ENCODE measurements around the gene EFR3B.

Gene EFR3B

GRCh38 chr2:25066455-25066854 is 24.6 kb downstream of the EFR3B start:
- Histone ChIP-seq H3K4me2 (ENCODE audit: low read length) (no peak overlapping the region), H2BK5ac (ENCODE audit: low read length) (no peak overlapping the region), H3K27me3 (ENCODE audit: insufficient read depth, low read length, poor library complexity) (no peaks in the 10 kb centered on the region), H3K18ac (ENCODE audit: low read length) (no peak overlapping the region), H4K5ac (ENCODE audit: low read length) (no peak overlapping the region), H4K8ac (ENCODE audit: low read depth, low read length) (no peak overlapping the region), H3K79me2 (ENCODE audit: control insufficient read depth, insufficient read depth, low read length) (no peaks in the 10 kb centered on the region), H3K4me3 (ENCODE audit: low read length) (no peak overlapping the region), H2AK5ac (ENCODE audit: low read length) (no peak overlapping the region), H2BK15ac (replicated peaks; ENCODE audit: low read depth) (no peak overlapping the region), H3K4me1 (ENCODE audit: control insufficient read depth, low read depth, low read length) (no peaks in the 10 kb centered on the region), H3K56ac (ENCODE audit: low read length) (no peak overlapping the region), H3K4ac (ENCODE audit: low read depth, low read length) (no peak overlapping the region), H2BK120ac (ENCODE audit: low read depth, low read length) (no peak overlapping the region), H3K9ac (ENCODE audit: low read length) (no peak overlapping the region), H3K27ac (ENCODE audit: low read depth, low read length) (no peak overlapping the region), H3K79me1 (ENCODE audit: low read length) (no peaks in the 10 kb centered on the region), H3K23ac (ENCODE audit: low read length) (no peak overlapping the region), H3K36me3 (ENCODE audit: control insufficient read depth, insufficient read depth, low read length) (no peaks in the 10 kb centered on the region)
- no CpG with 5 or more reads among the region's 2 CpGs for WGBS (ENCODE audit: extremely low coverage, insufficient coverage, low lambda C conversion rate)
- no peak for DNase-seq

DNA sequence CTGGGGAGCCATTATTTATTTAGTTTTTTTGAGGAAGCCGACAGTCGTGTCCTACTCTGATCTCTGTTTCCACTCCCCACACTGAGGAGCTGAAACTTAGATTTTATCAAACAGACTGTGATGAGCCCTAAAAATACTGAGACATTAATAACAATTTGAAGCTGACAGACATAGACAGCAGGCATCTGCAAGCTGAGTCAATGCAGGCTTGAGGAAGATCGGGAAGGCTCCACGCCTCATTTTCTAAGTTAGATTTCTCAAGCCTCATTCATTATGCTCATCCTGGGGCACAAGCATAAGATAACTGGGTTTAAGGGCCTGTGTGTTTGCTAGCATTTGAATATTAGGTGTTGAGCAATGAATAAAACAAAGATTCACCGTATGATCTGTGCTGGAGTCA is 26.3 kb downstream of the EFR3B start:
- DNase-seq: no peak
- no peak overlapping the region for H2BK120ac ChIP-seq (ENCODE audit: low read depth, low read length)
- H3K79me2 ChIP-seq (ENCODE audit: control insufficient read depth, insufficient read depth, low read length): no peaks in the 10 kb centered on the region
- no CpG with 5 or more reads among the region's 5 CpGs for WGBS (ENCODE audit: extremely low coverage, insufficient coverage, low lambda C conversion rate)
- H2BK15ac ChIP-seq (replicated peaks; ENCODE audit: low read depth): no peak overlapping the region
- H3K79me1 ChIP-seq (ENCODE audit: low read length): no peaks in the 10 kb centered on the region
- H3K27me3 ChIP-seq (ENCODE audit: insufficient read depth, low read length, poor library complexity): no peaks in the 10 kb centered on the region
- no peak overlapping the region for H3K4me3 ChIP-seq (ENCODE audit: low read length)
- no peak overlapping the region for H4K5ac ChIP-seq (ENCODE audit: low read length)
- H2AK5ac ChIP-seq (ENCODE audit: low read length): no peak overlapping the region
- no peaks in the 10 kb centered on the region for H3K4me1 ChIP-seq (ENCODE audit: control insufficient read depth, low read depth, low read length)
- H3K27ac ChIP-seq (ENCODE audit: low read depth, low read length): no peak overlapping the region
- no peak overlapping the region for H4K8ac ChIP-seq (ENCODE audit: low read depth, low read length)
- no peak overlapping the region for H3K4me2 ChIP-seq (ENCODE audit: low read length)
- no peak overlapping the region for H3K4ac ChIP-seq (ENCODE audit: low read depth, low read length)
- no peak overlapping the region for H3K18ac ChIP-seq (ENCODE audit: low read length)
- no peak overlapping the region for H3K9ac ChIP-seq (ENCODE audit: low read length)
- no peak overlapping the region for H3K23ac ChIP-seq (ENCODE audit: low read length)
- no peaks in the 10 kb centered on the region for H3K36me3 ChIP-seq (ENCODE audit: control insufficient read depth, insufficient read depth, low read length)
- H2BK5ac ChIP-seq (ENCODE audit: low read length): no peak overlapping the region
- H3K56ac ChIP-seq (ENCODE audit: low read length): no peak overlapping the region

DNA sequence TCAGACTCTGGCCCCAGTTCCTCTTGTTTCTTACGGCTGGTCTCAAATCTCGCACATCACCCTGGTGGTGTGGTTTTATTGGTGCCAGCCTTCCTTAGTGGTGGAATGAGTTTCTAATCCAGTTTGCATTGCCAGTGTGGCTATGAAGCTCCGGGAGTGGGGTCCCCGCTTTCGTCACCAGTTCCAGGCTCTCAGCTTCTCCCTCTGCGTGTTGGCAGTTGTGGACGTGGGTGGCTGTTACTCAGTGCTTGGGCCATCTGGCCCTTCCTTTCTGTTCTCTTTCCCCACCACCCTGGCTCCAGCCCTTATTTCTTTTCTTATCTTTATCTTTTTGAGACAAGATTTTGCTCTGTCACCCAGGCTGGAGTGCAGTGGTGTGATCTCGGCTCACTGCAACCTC is 30.1 kb downstream of the EFR3B start:
- H3K27me3 ChIP-seq (ENCODE audit: insufficient read depth, low read length, poor library complexity): no peaks in the 10 kb centered on the region
- DNase-seq: no peak
- H2AK5ac ChIP-seq (ENCODE audit: low read length): no peak overlapping the region
- no peak overlapping the region for H3K27ac ChIP-seq (ENCODE audit: low read depth, low read length)
- H2BK5ac ChIP-seq (ENCODE audit: low read length): no peak overlapping the region
- H3K18ac ChIP-seq (ENCODE audit: low read length): no peak overlapping the region
- no peaks in the 10 kb centered on the region for H3K79me1 ChIP-seq (ENCODE audit: low read length)
- no peak overlapping the region for H3K56ac ChIP-seq (ENCODE audit: low read length)
- no peak overlapping the region for H3K9ac ChIP-seq (ENCODE audit: low read length)
- no CpG with 5 or more reads among the region's 8 CpGs for WGBS (ENCODE audit: extremely low coverage, insufficient coverage, low lambda C conversion rate)
- no peaks in the 10 kb centered on the region for H3K79me2 ChIP-seq (ENCODE audit: control insufficient read depth, insufficient read depth, low read length)
- no peak overlapping the region for H4K5ac ChIP-seq (ENCODE audit: low read length)
- H3K4me1 ChIP-seq (ENCODE audit: control insufficient read depth, low read depth, low read length): no peaks in the 10 kb centered on the region
- no peak overlapping the region for H3K23ac ChIP-seq (ENCODE audit: low read length)
- no peaks in the 10 kb centered on the region for H3K36me3 ChIP-seq (ENCODE audit: control insufficient read depth, insufficient read depth, low read length)
- H3K4me2 ChIP-seq (ENCODE audit: low read length): no peak overlapping the region
- no peak overlapping the region for H3K4me3 ChIP-seq (ENCODE audit: low read length)
- no peak overlapping the region for H2BK120ac ChIP-seq (ENCODE audit: low read depth, low read length)
- H2BK15ac ChIP-seq (replicated peaks; ENCODE audit: low read depth): no peak overlapping the region
- no peak overlapping the region for H3K4ac ChIP-seq (ENCODE audit: low read depth, low read length)
- no peak overlapping the region for H4K8ac ChIP-seq (ENCODE audit: low read depth, low read length)

DNA sequence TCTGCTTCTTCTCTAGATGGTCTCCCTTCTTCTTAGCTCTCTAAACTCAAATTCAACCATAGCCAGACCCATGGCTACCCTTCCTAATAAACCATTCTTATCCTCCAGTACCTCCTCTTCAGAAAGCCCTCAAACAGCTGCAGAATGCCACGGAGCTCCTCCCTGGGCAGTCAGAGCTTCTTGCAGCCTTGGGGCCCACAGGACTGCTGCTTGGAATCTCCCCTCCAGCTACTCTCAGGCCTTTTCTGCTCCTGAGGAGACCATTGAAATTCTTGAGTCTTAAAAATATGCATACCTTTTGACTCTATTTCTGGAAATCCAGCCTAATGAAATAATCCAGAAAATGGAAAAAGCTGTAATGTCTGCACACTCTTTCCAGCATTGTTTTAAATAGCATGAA is 30.7 kb downstream of the EFR3B start:
- Histone ChIP-seq H3K27me3 (ENCODE audit: insufficient read depth, low read length, poor library complexity) (no peaks in the 10 kb centered on the region), H2AK5ac (ENCODE audit: low read length) (no peak overlapping the region), H4K5ac (ENCODE audit: low read length) (no peak overlapping the region), H3K4ac (ENCODE audit: low read depth, low read length) (no peak overlapping the region), H3K4me3 (ENCODE audit: low read length) (no peak overlapping the region), H2BK120ac (ENCODE audit: low read depth, low read length) (no peak overlapping the region), H3K23ac (ENCODE audit: low read length) (no peak overlapping the region), H3K79me2 (ENCODE audit: control insufficient read depth, insufficient read depth, low read length) (no peaks in the 10 kb centered on the region), H3K27ac (ENCODE audit: low read depth, low read length) (no peak overlapping the region), H2BK5ac (ENCODE audit: low read length) (no peak overlapping the region), H3K4me2 (ENCODE audit: low read length) (no peak overlapping the region), H3K79me1 (ENCODE audit: low read length) (no peaks in the 10 kb centered on the region), H2BK15ac (replicated peaks; ENCODE audit: low read depth) (no peak overlapping the region), H3K36me3 (ENCODE audit: control insufficient read depth, insufficient read depth, low read length) (no peaks in the 10 kb centered on the region), H3K18ac (ENCODE audit: low read length) (no peak overlapping the region), H4K8ac (ENCODE audit: low read depth, low read length) (no peak overlapping the region), H3K56ac (ENCODE audit: low read length) (no peak overlapping the region), H3K4me1 (ENCODE audit: control insufficient read depth, low read depth, low read length) (no peaks in the 10 kb centered on the region), H3K9ac (ENCODE audit: low read length) (no peak overlapping the region)
- no CpG with 5 or more reads among the region's 1 CpG for WGBS (ENCODE audit: extremely low coverage, insufficient coverage, low lambda C conversion rate)
- no peak for DNase-seq

DNA sequence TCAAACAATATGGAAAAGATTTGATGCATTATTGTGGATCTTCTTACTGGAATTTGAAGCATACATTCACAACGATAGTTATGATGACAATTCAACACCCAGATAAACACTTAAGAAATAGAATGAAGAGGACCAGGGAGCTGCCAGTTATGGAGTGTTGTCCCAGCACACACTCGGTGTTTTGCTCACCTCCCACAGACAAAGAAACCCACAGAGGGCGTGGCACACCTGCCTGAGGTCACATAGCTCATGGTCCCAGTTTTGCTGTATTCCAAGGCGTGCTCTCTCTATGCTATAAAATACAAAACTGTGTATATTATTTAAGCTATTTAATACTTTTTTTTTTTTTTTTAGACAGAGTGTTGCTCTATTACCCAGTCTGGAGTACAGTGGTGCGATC is 31.1 kb downstream of the EFR3B start:
- H2BK15ac ChIP-seq (replicated peaks; ENCODE audit: low read depth): no peak overlapping the region
- H3K4me2 ChIP-seq (ENCODE audit: low read length): no peak overlapping the region
- no peak overlapping the region for H3K56ac ChIP-seq (ENCODE audit: low read length)
- no peak overlapping the region for H2BK120ac ChIP-seq (ENCODE audit: low read depth, low read length)
- no peaks in the 10 kb centered on the region for H3K79me2 ChIP-seq (ENCODE audit: control insufficient read depth, insufficient read depth, low read length)
- no peak overlapping the region for H3K4ac ChIP-seq (ENCODE audit: low read depth, low read length)
- no peak overlapping the region for H2AK5ac ChIP-seq (ENCODE audit: low read length)
- no peak overlapping the region for H4K8ac ChIP-seq (ENCODE audit: low read depth, low read length)
- H3K36me3 ChIP-seq (ENCODE audit: control insufficient read depth, insufficient read depth, low read length): no peaks in the 10 kb centered on the region
- H3K4me1 ChIP-seq (ENCODE audit: control insufficient read depth, low read depth, low read length): no peaks in the 10 kb centered on the region
- H3K79me1 ChIP-seq (ENCODE audit: low read length): no peaks in the 10 kb centered on the region
- H3K27ac ChIP-seq (ENCODE audit: low read depth, low read length): no peak overlapping the region
- WGBS (ENCODE audit: extremely low coverage, insufficient coverage, low lambda C conversion rate): no CpG with 5 or more reads among the region's 5 CpGs
- no peak overlapping the region for H3K9ac ChIP-seq (ENCODE audit: low read length)
- H3K18ac ChIP-seq (ENCODE audit: low read length): no peak overlapping the region
- H3K23ac ChIP-seq (ENCODE audit: low read length): no peak overlapping the region
- DNase-seq: no peak
- H2BK5ac ChIP-seq (ENCODE audit: low read length): no peak overlapping the region
- no peak overlapping the region for H3K4me3 ChIP-seq (ENCODE audit: low read length)
- no peaks in the 10 kb centered on the region for H3K27me3 ChIP-seq (ENCODE audit: insufficient read depth, low read length, poor library complexity)
- no peak overlapping the region for H4K5ac ChIP-seq (ENCODE audit: low read length)

GRCh38 chr2:25073914-25074313 is 32.0 kb downstream of the EFR3B start:
- no CpG with 5 or more reads among the region's 4 CpGs for WGBS (ENCODE audit: extremely low coverage, insufficient coverage, low lambda C conversion rate)
- H3K79me2 ChIP-seq (ENCODE audit: control insufficient read depth, insufficient read depth, low read length): no peaks in the 10 kb centered on the region
- H4K5ac ChIP-seq (ENCODE audit: low read length): no peak overlapping the region
- H3K23ac ChIP-seq (ENCODE audit: low read length): no peak overlapping the region
- no peak overlapping the region for H4K8ac ChIP-seq (ENCODE audit: low read depth, low read length)
- no peak overlapping the region for H3K56ac ChIP-seq (ENCODE audit: low read length)
- no peaks in the 10 kb centered on the region for H3K36me3 ChIP-seq (ENCODE audit: control insufficient read depth, insufficient read depth, low read length)
- no peak overlapping the region for H3K4me2 ChIP-seq (ENCODE audit: low read length)
- H3K27me3 ChIP-seq (ENCODE audit: insufficient read depth, low read length, poor library complexity): no peaks in the 10 kb centered on the region
- no peak overlapping the region for H3K27ac ChIP-seq (ENCODE audit: low read depth, low read length)
- no peak overlapping the region for H2BK5ac ChIP-seq (ENCODE audit: low read length)
- no peak overlapping the region for H3K4me3 ChIP-seq (ENCODE audit: low read length)
- no peak overlapping the region for H3K9ac ChIP-seq (ENCODE audit: low read length)
- H2AK5ac ChIP-seq (ENCODE audit: low read length): no peak overlapping the region
- H3K79me1 ChIP-seq (ENCODE audit: low read length): no peaks in the 10 kb centered on the region
- no peak overlapping the region for H2BK15ac ChIP-seq (replicated peaks; ENCODE audit: low read depth)
- no peak overlapping the region for H3K18ac ChIP-seq (ENCODE audit: low read length)
- H3K4me1 ChIP-seq (ENCODE audit: control insufficient read depth, low read depth, low read length): no peaks in the 10 kb centered on the region
- H3K4ac ChIP-seq (ENCODE audit: low read depth, low read length): no peak overlapping the region
- no peak overlapping the region for H2BK120ac ChIP-seq (ENCODE audit: low read depth, low read length)
- DNase-seq: no peak

Measured in mesendoderm (in vitro differentiated cells).